HCT116 (cell line): ENCODE data around the gene DLG2. TPM values are rescaled to one million over a fixed set of nuclear protein-coding genes. Genes with fewer than 3 reads are reported as not detected.

Experiments
- ATAC-seq: fragments of 200-7000 bp; cut with Tn5 transposase; 2 replicates; pipeline ENCODE4 v1.9.1; 2020; ENCODE audit warnings: mild to moderate bottlenecking, moderate library complexity
- BruUV-seq: library from RNA; stranded (reverse); fragments of 400-500 nt; replicated peaks from 2 replicates; lab custom pipeline; 2021; lab: Mats Ljungman, UMichigan
- CTCF ChIA-PET: fragments of 300-600 bp; sonication (Branson Sonifier 250); formaldehyde crosslinking; loops from one replicate; lab custom pipeline; 2021; ENCODE audit warnings: antibody characterized with exemption; lab: Charles Lee
- POLR2A ChIA-PET: fragments of 300-600, 350-600 bp; sonication (Branson Sonifier 250); formaldehyde crosslinking; loops from one replicate; lab custom pipeline; 2021; ENCODE audit warnings: antibody characterized with exemption; lab: Charles Lee
- RAD21 ChIA-PET, 2 experiments: fragments of 300-600 bp; sonication (Branson Sonifier 250); formaldehyde crosslinking; loops; one replicate each; lab custom pipeline; 2023; ENCODE audit warnings: low total read pairs in 2 of 2; ENCODE audit not compliant: uncharacterized antibody in 2 of 2, unreplicated experiment in 2 of 2, low non-redundant PET in 1 of 2; lab: Charles Lee
- DNase-seq: peaks from one replicate; pipeline ENCODE4 v3.0.0-alpha.2; 2010; ENCODE audit warnings: low read depth, low spot score
- H2AFZ ChIP-seq: fragments of 200-600 bp; shearing (Covaris generic), sonication (generic); 2 replicates; pipeline ENCODE4 v1.6.1; 2017; ENCODE audit warnings: low read depth, mixed run types, mixed read lengths, antibody characterized with exemption, low read length; ENCODE audit not compliant: poor library complexity, severe bottlenecking
- H3K27ac ChIP-seq: 2 replicates; pipeline ENCODE4 v1.5.1; 2012; ENCODE audit warnings: low read depth, low read length
- H3K27me3 ChIP-seq: fragments of 200-600 bp; sonication (generic); 2 replicates; pipeline ENCODE4 v1.6.1; 2016; ENCODE audit warnings: mixed run types, low read length, mixed read lengths; ENCODE audit not compliant: insufficient read depth
- H3K36me3 ChIP-seq, 2 experiments: fragments of 200-500 bp in 1 of 2; fragments of 200-600 bp in 1 of 2; sonication (Bioruptor generic) in 1 of 2; sonication (generic) in 1 of 2; 2 replicates each; pipeline versions ENCODE4 v1.5.1 to v1.6.1; 2014 to 2016; ENCODE audit warnings: low read length in 2 of 2, inconsistent platforms in 1 of 2, mixed read lengths in 1 of 2, mixed run types in 1 of 2; ENCODE audit not compliant: insufficient read depth in 2 of 2, control insufficient read depth in 1 of 2
- H3K4me1 ChIP-seq, 2 experiments: fragments of 200-600 bp in 1 of 2; sonication (generic) in 1 of 2; 2 replicates each; pipeline versions ENCODE4 v1.5.1 to v1.6.1; 2012 to 2017; ENCODE audit warnings: low read length in 2 of 2, inconsistent platforms in 1 of 2, mild to moderate bottlenecking in 1 of 2, mixed read lengths in 1 of 2, mixed run types in 1 of 2, moderate library complexity in 1 of 2; ENCODE audit not compliant: insufficient read depth in 2 of 2, control insufficient read depth in 1 of 2
- H3K4me2 ChIP-seq: fragments of 200-600 bp; sonication (generic); 2 replicates; pipeline ENCODE4 v1.6.1; 2017; ENCODE audit warnings: mixed run types, low read length, mixed read lengths
- H3K4me3 ChIP-seq, 2 experiments: fragments of 200-600 bp in 1 of 2; sonication (generic) in 1 of 2; replicated peaks in 1 of 2; 2 replicates each; pipeline ENCODE4 v1.5.1; 2011 to 2016; ENCODE audit warnings: low read length in 2 of 2, control low read depth in 1 of 2, low read depth in 1 of 2, mild to moderate bottlenecking in 1 of 2, mixed read lengths in 1 of 2, mixed run types in 1 of 2
- H3K79me2 ChIP-seq: fragments of 200-600 bp; sonication (generic); 2 replicates; pipeline ENCODE4 v1.6.1; 2017; ENCODE audit warnings: mild to moderate bottlenecking, mixed run types, low read length, moderate library complexity, mixed read lengths; ENCODE audit not compliant: insufficient read depth
- H3K9ac ChIP-seq: fragments of 200-600 bp; sonication (generic); 2 replicates; pipeline ENCODE4 v1.6.1; 2016; ENCODE audit warnings: low read length, mixed read lengths
- H3K9me2 ChIP-seq: fragments of 200-600 bp; sonication (generic), shearing (Covaris generic); 2 replicates; pipeline ENCODE4 v1.6.1; 2017; ENCODE audit warnings: mixed run types, mild to moderate bottlenecking, moderate library complexity; ENCODE audit not compliant: insufficient read depth
- H3K9me3 ChIP-seq, 2 experiments: fragments of 200-500 bp in 1 of 2; fragments of 200-600 bp in 1 of 2; sonication (Bioruptor generic) in 1 of 2; sonication (generic) in 1 of 2; 2 replicates each; pipeline ENCODE4 v1.6.1; 2014 to 2017; ENCODE audit warnings: low read length in 2 of 2, mixed read lengths in 2 of 2, inconsistent platforms in 1 of 2, low read depth in 1 of 2, mild to moderate bottlenecking in 1 of 2, mixed run types in 1 of 2, moderate library complexity in 1 of 2; ENCODE audit not compliant: control insufficient read depth in 1 of 2, insufficient read depth in 1 of 2
- H4K20me1 ChIP-seq: fragments of 200-600 bp; sonication (generic), shearing (Covaris generic); 2 replicates; pipeline ENCODE4 v1.6.1; 2017; ENCODE audit warnings: mixed run types, mild to moderate bottlenecking, moderate library complexity; ENCODE audit not compliant: insufficient read depth
- CEBPB ChIP-seq: IDR thresholded peaks from 2 replicates; pipeline ENCODE4 v1.6.1; 2012; ENCODE audit warnings: low read depth
- CTCF ChIP-seq, 3 experiments: fragments of 200-600 bp in 1 of 3; sonication (generic) in 1 of 3; IDR thresholded peaks in 2 of 3; conservative IDR thresholded peaks in 1 of 3; 2 replicates each; pipeline ENCODE4 v1.5.1; 2012 to 2017; ENCODE audit warnings: low read depth in 2 of 3, low read length in 2 of 3, antibody characterized with exemption in 1 of 3, borderline replicate concordance in 1 of 3, control low read depth in 1 of 3, mild to moderate bottlenecking in 1 of 3, mixed read lengths in 1 of 3, mixed run types in 1 of 3, moderate library complexity in 1 of 3; ENCODE audit not compliant: insufficient read depth in 1 of 3
- EZH2phosphoT487 ChIP-seq: fragments of 200-600 bp; IDR thresholded peaks from 2 replicates; pipeline ENCODE4 v1.6.1; 2018; ENCODE audit warnings: antibody characterized with exemption, borderline replicate concordance
- FOSL1 ChIP-seq: IDR thresholded peaks from 2 replicates; pipeline ENCODE4 v1.6.1; 2012; ENCODE audit warnings: low read depth
- JUND ChIP-seq: IDR thresholded peaks from 2 replicates; pipeline ENCODE4 v1.6.1; 2012
- POLR2AphosphoS5 ChIP-seq: IDR thresholded peaks from 2 replicates; pipeline ENCODE4 v1.6.1; 2011; ENCODE audit warnings: mild to moderate bottlenecking, low read depth, low read length, moderate library complexity
- RAD21 ChIP-seq: IDR thresholded peaks from 2 replicates; pipeline ENCODE4 v1.6.1; 2012; ENCODE audit warnings: low read depth, mild to moderate bottlenecking
- SP1 ChIP-seq: IDR thresholded peaks from 2 replicates; pipeline ENCODE4 v1.6.1; 2012; ENCODE audit warnings: low read depth
- YY1 ChIP-seq: IDR thresholded peaks from 2 replicates; pipeline ENCODE4 v1.6.1; 2011; ENCODE audit warnings: low read length, low read depth, moderate library complexity, mild to moderate bottlenecking; ENCODE audit not compliant: insufficient replicate concordance; ENCODE audit errors: extremely low read depth
- ZBTB33 ChIP-seq: IDR thresholded peaks from 2 replicates; pipeline ENCODE4 v1.6.1; 2011; ENCODE audit warnings: mild to moderate bottlenecking, low read length, moderate library complexity; ENCODE audit not compliant: insufficient replicate concordance; ENCODE audit errors: extremely low read depth
- ZFX ChIP-seq: fragments of 450-650 bp; IDR thresholded peaks from 2 replicates; pipeline ENCODE4 v1.6.1; 2017
- intact Hi-C: fragments of 100-400 bp; cut with micrococcal nuclease; formaldehyde crosslinking; loops from 2 replicates; pipeline ENCODE4 v1.10.0; 2022
- total RNA-seq: library from RNA; stranded (reverse); gene quantifications from one replicate; pipeline ENCODE4 v1.2.1, GENCODE V29; 2021; ENCODE audit not compliant: unreplicated experiment
- TF ChIP-seq, protein P1 (sequence below): IDR thresholded peaks from 2 replicates; pipeline ENCODE4 v1.6.1; 2012
- TF ChIP-seq, protein P2 (sequence below): IDR thresholded peaks from 2 replicates; pipeline ENCODE4 v1.6.1; 2012; ENCODE audit warnings: low read depth

DLG2 gene
- total RNA-seq, 1 experiment from 2014 or later = 2.4 TPM

GRCh38 chr11:83948200-83948599 is 1678.9 kb downstream of the DLG2 start:
- Histone ChIP-seq H2AFZ (no peak overlapping the region), H3K9me3 (no peaks in the 10 kb centered on the region), H3K9me2 (no peaks in the 10 kb centered on the region), H3K79me2 (no peaks in the 10 kb centered on the region), H3K36me3 (no peaks in the 10 kb centered on the region), H3K9ac (no peak overlapping the region), H3K27me3 (no peaks in the 10 kb centered on the region), H3K4me1 (no peaks in the 10 kb centered on the region), H3K4me2 (no peak overlapping the region), H3K4me3 (no peak overlapping the region), H3K27ac (no peak overlapping the region), H4K20me1 (no peaks in the 10 kb centered on the region)
- ATAC-seq (no peak), DNase-seq (no peak)
- POLR2A ChIA-PET = no interaction called here
- RAD21 ChIA-PET = no interaction called here
- CTCF ChIA-PET = no interaction called here
- BruUV-seq = no TSS peak
- TF ChIP-seq SP1 (no peak), POLR2AphosphoS5 (no peak), YY1 (no peak), JUND (no peak), CTCF (IDR thresholded peaks at IDR 0.05 in 2 of 3, conservative IDR thresholded peaks at IDR 0.05 in 1 of 3; ENCODE audit: borderline replicate concordance in 1 of 3, insufficient read depth in 1 of 3, low read depth in 2 of 3, low read length in 2 of 3) (no peak), ZBTB33 (no peak), RAD21 (no peak), FOSL1 (no peak), EZH2phosphoT487 (no peak), CEBPB (no peak), ZFX (no peak)
- TF ChIP-seq, protein P1, sequence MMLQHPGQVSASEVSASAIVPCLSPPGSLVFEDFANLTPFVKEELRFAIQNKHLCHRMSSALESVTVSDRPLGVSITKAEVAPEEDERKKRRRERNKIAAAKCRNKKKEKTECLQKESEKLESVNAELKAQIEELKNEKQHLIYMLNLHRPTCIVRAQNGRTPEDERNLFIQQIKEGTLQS = no peak
- TF ChIP-seq, protein P2, sequence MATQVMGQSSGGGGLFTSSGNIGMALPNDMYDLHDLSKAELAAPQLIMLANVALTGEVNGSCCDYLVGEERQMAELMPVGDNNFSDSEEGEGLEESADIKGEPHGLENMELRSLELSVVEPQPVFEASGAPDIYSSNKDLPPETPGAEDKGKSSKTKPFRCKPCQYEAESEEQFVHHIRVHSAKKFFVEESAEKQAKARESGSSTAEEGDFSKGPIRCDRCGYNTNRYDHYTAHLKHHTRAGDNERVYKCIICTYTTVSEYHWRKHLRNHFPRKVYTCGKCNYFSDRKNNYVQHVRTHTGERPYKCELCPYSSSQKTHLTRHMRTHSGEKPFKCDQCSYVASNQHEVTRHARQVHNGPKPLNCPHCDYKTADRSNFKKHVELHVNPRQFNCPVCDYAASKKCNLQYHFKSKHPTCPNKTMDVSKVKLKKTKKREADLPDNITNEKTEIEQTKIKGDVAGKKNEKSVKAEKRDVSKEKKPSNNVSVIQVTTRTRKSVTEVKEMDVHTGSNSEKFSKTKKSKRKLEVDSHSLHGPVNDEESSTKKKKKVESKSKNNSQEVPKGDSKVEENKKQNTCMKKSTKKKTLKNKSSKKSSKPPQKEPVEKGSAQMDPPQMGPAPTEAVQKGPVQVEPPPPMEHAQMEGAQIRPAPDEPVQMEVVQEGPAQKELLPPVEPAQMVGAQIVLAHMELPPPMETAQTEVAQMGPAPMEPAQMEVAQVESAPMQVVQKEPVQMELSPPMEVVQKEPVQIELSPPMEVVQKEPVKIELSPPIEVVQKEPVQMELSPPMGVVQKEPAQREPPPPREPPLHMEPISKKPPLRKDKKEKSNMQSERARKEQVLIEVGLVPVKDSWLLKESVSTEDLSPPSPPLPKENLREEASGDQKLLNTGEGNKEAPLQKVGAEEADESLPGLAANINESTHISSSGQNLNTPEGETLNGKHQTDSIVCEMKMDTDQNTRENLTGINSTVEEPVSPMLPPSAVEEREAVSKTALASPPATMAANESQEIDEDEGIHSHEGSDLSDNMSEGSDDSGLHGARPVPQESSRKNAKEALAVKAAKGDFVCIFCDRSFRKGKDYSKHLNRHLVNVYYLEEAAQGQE = no peak
- intact Hi-C loops = no loop called here
